ENCODE data around the gene RAB12. TPM values are rescaled to one million over a fixed set of nuclear protein-coding genes. Genes with fewer than 3 reads are reported as not detected.

The RAB12 gene
- total RNA-seq, 1 donor from 2014 or later: 41.4 TPM

- H3K4me2 ChIP-seq: no peak overlapping the region
- peaks cover 66% of the 10 kb centered on the region for H3K4me1 Mint-ChIP-seq
These were observed 51.1 kb downstream of the RAB12 start for GRCh38 chr18:8660316-8660715.

GRCh38 chr18:8661754-8662559 lies 52.7 kb downstream of the RAB12 start:
- Histone ChIP-seq H3F3A (ENCODE audit: low read depth) (peaks cover 24% of the 10 kb centered on the region), H4K20me1 (ENCODE audit: low read depth) (no peaks in the 10 kb centered on the region), H3K4me3 (peak overlapping the region; percentile 35), H3K9ac (no peak overlapping the region), H3K36me3 (no peaks in the 10 kb centered on the region), H3K4me2 (peak overlapping the region; percentile 80), H3K79me2 (ENCODE audit: low read depth) (no peaks in the 10 kb centered on the region), H3K27ac (no peak overlapping the region), H3K4me1 (peaks cover 30% of the 10 kb centered on the region), H3K9me3 (ENCODE audit: low read depth) (no peaks in the 10 kb centered on the region), H3K27me3 (no peaks in the 10 kb centered on the region), H2AFZ (replicated peaks) (peak overlapping the region; percentile 36)
- peak; percentile 83 for DNase-seq (ENCODE audit: low spot score)
- no peak for TF ChIP-seq EZH2 (IDR thresholded peaks at IDR 0.05)
- TF ChIP-seq CTCF (IDR thresholded peaks at IDR 0.05): no peak
- TF ChIP-seq EZH2phosphoT487 (IDR thresholded peaks at IDR 0.05): no peak
- H3K9me3 Mint-ChIP-seq: peaks cover 2% of the 10 kb centered on the region
- peak overlapping the region; percentile 89 for H3K27ac Mint-ChIP-seq
- H3K4me3 Mint-ChIP-seq: peak overlapping the region; percentile 74
- H3K36me3 Mint-ChIP-seq: no peaks in the 10 kb centered on the region
- peaks cover 8% of the 10 kb centered on the region for H3K27me3 Mint-ChIP-seq (ENCODE audit: insufficient read depth, low read depth)
- H3K4me1 Mint-ChIP-seq: peaks cover 50% of the 10 kb centered on the region

More at GRCh38 chr18:8660316-8660715, 51.1 kb downstream of the RAB12 start:
- no peak for DNase-seq (ENCODE audit: low spot score)
- no peaks in the 10 kb centered on the region for H3K27me3 ChIP-seq
- Mint-ChIP-seq H3K27ac (peak overlapping the region; percentile 88), H3K27me3 (ENCODE audit: insufficient read depth, low read depth) (peaks cover 9% of the 10 kb centered on the region), H3K36me3 (no peaks in the 10 kb centered on the region), H3K9me3 (peaks cover 2% of the 10 kb centered on the region), H3K4me3 (no peak overlapping the region)
- H3K4me3 ChIP-seq: no peak overlapping the region
- H3K27ac ChIP-seq: no peak overlapping the region
- H4K20me1 ChIP-seq (ENCODE audit: low read depth): no peaks in the 10 kb centered on the region
- H3K36me3 ChIP-seq: no peaks in the 10 kb centered on the region
- TF ChIP-seq EZH2phosphoT487 (IDR thresholded peaks at IDR 0.05): no peak
- TF ChIP-seq EZH2 (IDR thresholded peaks at IDR 0.05): no peak
- no peak for TF ChIP-seq CTCF (IDR thresholded peaks at IDR 0.05)
- peaks cover 30% of the 10 kb centered on the region for H3K4me1 ChIP-seq
- peaks cover 24% of the 10 kb centered on the region for H3F3A ChIP-seq (ENCODE audit: low read depth)
- no peaks in the 10 kb centered on the region for H3K9me3 ChIP-seq (ENCODE audit: low read depth)
- H3K79me2 ChIP-seq (ENCODE audit: low read depth): no peaks in the 10 kb centered on the region
- no peak overlapping the region for H2AFZ ChIP-seq (replicated peaks)
- no peak overlapping the region for H3K9ac ChIP-seq

DNA sequence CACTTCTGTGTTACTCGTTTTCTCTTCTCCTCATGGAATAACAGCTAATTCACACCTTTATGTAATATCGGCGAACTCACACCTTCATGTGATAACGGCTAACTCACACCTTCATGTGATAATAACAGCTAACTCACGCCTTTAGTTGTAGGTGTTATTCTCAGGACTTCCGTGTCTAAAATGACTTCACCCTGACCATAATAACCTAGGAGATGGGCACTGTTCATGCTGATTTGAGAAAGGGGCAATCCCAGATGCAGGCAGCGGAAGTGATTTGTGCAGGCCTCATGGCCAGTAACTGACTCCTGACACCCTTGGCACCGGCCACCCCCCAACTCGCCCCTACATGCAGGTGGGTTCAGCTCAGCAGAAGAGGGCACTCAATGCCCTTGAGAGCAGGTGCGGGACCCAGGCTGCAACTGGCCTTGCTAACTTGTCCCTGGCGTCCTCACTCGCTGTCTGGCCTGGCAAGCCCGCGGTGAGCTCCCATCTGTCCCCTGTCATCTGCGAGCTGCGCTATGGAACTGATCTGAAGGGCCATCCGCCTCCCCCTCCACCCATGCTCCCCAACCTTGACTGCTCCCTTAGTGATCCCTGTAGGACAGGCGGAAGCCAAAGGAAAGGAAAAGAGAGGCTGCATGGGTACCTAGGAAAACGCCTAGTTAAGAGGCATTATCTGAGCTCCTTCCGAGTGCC lies 53.5 kb downstream of the RAB12 start:
- Mint-ChIP-seq H3K27me3 (ENCODE audit: insufficient read depth, low read depth) (peaks cover 5% of the 10 kb centered on the region), H3K27ac (peak overlapping the region; percentile 97), H3K4me3 (peak overlapping the region; percentile 55), H3K9me3 (peaks cover 2% of the 10 kb centered on the region), H3K4me1 (peaks cover 42% of the 10 kb centered on the region), H3K36me3 (no peaks in the 10 kb centered on the region)
- no peaks in the 10 kb centered on the region for H3K36me3 ChIP-seq
- H3K27ac ChIP-seq: no peak overlapping the region
- no peak for DNase-seq (ENCODE audit: low spot score)
- peaks cover 24% of the 10 kb centered on the region for H3F3A ChIP-seq (ENCODE audit: low read depth)
- peak overlapping the region; percentile 80 for H3K4me2 ChIP-seq
- no peaks in the 10 kb centered on the region for H4K20me1 ChIP-seq (ENCODE audit: low read depth)
- H3K9ac ChIP-seq: no peak overlapping the region
- H3K79me2 ChIP-seq (ENCODE audit: low read depth): no peaks in the 10 kb centered on the region
- no peak for TF ChIP-seq EZH2phosphoT487 (IDR thresholded peaks at IDR 0.05)
- no peak for TF ChIP-seq EZH2 (IDR thresholded peaks at IDR 0.05)
- no peak for TF ChIP-seq CTCF (IDR thresholded peaks at IDR 0.05)
- no peaks in the 10 kb centered on the region for H3K9me3 ChIP-seq (ENCODE audit: low read depth)
- no peak overlapping the region for H2AFZ ChIP-seq (replicated peaks)
- no peak overlapping the region for H3K4me3 ChIP-seq
- H3K27me3 ChIP-seq: no peaks in the 10 kb centered on the region
- peaks cover 30% of the 10 kb centered on the region for H3K4me1 ChIP-seq

All from neural progenitor cell (in vitro differentiated cells).